B cell (primary cell): ENCODE measurements around the gene UNC13D.

Experiments
- EZH2 ChIP-seq: IDR thresholded peaks from 2 replicates; pipeline ENCODE4 v1.6.1; 2012; ENCODE audit warnings: borderline replicate concordance, low read depth, mild to moderate bottlenecking, moderate library complexity, low read length; ENCODE audit not compliant: insufficient read depth, poor library complexity, severe bottlenecking
- TF ChIP-seq, protein P1 (sequence below): fragments of 200-600 bp; IDR thresholded peaks from one replicate; pipeline ENCODE4 v1.8.0; 2022; ENCODE audit warnings: antibody characterized with exemption, mild to moderate bottlenecking

DNA sequence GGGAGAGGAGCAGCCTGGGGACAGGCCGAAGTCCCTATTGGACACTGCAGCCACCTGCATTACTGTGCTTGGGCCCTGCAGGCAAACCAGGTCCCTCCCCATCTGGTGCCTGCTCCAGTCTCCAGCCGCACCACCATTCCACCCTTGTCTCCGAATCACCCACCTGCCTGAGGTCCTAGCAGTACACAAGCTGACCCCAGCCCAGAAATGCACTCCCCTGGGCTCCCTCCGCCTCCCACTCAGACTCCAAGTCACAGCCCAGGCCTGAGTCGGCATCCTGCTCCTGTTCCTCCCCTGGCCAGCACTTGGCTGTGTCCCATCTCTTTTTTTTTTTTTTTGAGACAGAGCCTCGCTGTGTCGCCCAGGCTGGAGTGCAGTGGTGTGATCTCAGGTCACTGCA is 6.3 kb downstream of the UNC13D start:
- TF ChIP-seq, protein P1, sequence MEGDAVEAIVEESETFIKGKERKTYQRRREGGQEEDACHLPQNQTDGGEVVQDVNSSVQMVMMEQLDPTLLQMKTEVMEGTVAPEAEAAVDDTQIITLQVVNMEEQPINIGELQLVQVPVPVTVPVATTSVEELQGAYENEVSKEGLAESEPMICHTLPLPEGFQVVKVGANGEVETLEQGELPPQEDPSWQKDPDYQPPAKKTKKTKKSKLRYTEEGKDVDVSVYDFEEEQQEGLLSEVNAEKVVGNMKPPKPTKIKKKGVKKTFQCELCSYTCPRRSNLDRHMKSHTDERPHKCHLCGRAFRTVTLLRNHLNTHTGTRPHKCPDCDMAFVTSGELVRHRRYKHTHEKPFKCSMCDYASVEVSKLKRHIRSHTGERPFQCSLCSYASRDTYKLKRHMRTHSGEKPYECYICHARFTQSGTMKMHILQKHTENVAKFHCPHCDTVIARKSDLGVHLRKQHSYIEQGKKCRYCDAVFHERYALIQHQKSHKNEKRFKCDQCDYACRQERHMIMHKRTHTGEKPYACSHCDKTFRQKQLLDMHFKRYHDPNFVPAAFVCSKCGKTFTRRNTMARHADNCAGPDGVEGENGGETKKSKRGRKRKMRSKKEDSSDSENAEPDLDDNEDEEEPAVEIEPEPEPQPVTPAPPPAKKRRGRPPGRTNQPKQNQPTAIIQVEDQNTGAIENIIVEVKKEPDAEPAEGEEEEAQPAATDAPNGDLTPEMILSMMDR, result no peak
- TF ChIP-seq EZH2, result no peak
